ENCODE measurements around the gene SSR1. TPM values are rescaled to one million over a fixed set of nuclear protein-coding genes. Genes with fewer than 3 reads are reported as not detected.
"Not testable (repeated sequence)": the region's sequence is repeated elsewhere in the genome, so short reads cannot be mapped to it uniquely, and the experiment has no call there.

Gene SSR1
- total and polyA plus RNA-seq, 2 experiments from 2014 or later = 65.3 to 70.2 TPM

- TF ChIP-seq REST (IDR thresholded peaks at IDR 0.05; ENCODE audit: unreplicated experiment) (no peak), EZH2phosphoT487 (IDR thresholded peaks at IDR 0.05; ENCODE audit: unreplicated experiment) (no peak)
Measured at GRCh38 chr6:7264041-7264440, 49.0 kb downstream of the SSR1 start (continued).

GRCh38 chr6:7263519-7263805 is 49.5 kb downstream of the SSR1 start:
- H2AFZ ChIP-seq = not testable (repeated sequence)

GRCh38 chr6:7262746-7263518 is 50.1 kb downstream of the SSR1 start:
- H3K4me3 ChIP-seq = no peak overlapping the region
- H3K9me2 ChIP-seq (ENCODE audit: insufficient read depth) = no peaks in the 10 kb centered on the region
- H3K27me3 ChIP-seq (ENCODE audit: insufficient read depth) = peaks cover 3% of the 10 kb centered on the region; the same call in 1 of the 2 replicates
- H2AFZ ChIP-seq = no peak overlapping the region
- Mint-ChIP-seq H3K36me3 (ENCODE audit: low read depth) (peaks cover 3% of the 10 kb centered on the region; the same call in 2 of the 3 replicates), H3K27me3 (ENCODE audit: insufficient read depth, low read depth, poor library complexity) (peaks cover 19% of the 10 kb centered on the region), H3K27ac (no peak overlapping the region), H3K4me3 (peak overlapping the region; percentile 83; the same call in 2 of the 3 replicates), H3K9me3 (peaks cover 3% of the 10 kb centered on the region; the same call in 1 of the 3 replicates), H3K4me1 (peaks cover 24% of the 10 kb centered on the region)
- H3K27ac ChIP-seq (ENCODE audit: low read depth) = no peak overlapping the region
- no peak overlapping the region; the same call in 1 of the 2 replicates for H3K4me2 ChIP-seq
- H3K4me1 ChIP-seq (ENCODE audit: insufficient read depth) = peaks cover 10% of the 10 kb centered on the region
- peaks cover 8% of the 10 kb centered on the region for H3F3A ChIP-seq (replicated peaks; ENCODE audit: low read depth)
- no peaks in the 10 kb centered on the region for H4K20me1 ChIP-seq (replicated peaks; ENCODE audit: insufficient read depth)
- no peak for ATAC-seq
- TF ChIP-seq POLR2AphosphoS5 (IDR thresholded peaks at IDR 0.05; ENCODE audit: low read depth) = no peak
- no peak for TF ChIP-seq ZNF462 (CRISPR knock-in tag; IDR thresholded peaks at IDR 0.05)
- TF ChIP-seq ZNF114 (CRISPR knock-in tag; IDR thresholded peaks at IDR 0.05) = no peak
- no peak for TF ChIP-seq CTCF (conservative IDR thresholded peaks at IDR 0.05; ENCODE audit: low read depth in 2 of 2)
- no peak for TF ChIP-seq STAT1 (IDR thresholded peaks at IDR 0.05; ENCODE audit: unreplicated experiment)
- H3K79me2 ChIP-seq (replicated peaks; ENCODE audit: insufficient read depth) = no peaks in the 10 kb centered on the region
- DNase-seq (ENCODE audit: low spot score) = no peak
- H3K36me3 ChIP-seq (ENCODE audit: insufficient read depth) = no peaks in the 10 kb centered on the region

More at GRCh38 chr6:7263519-7263805, 49.5 kb downstream of the SSR1 start:
- not testable (repeated sequence) for H3K27ac ChIP-seq (ENCODE audit: low read depth); H3K79me2 ChIP-seq (replicated peaks; ENCODE audit: insufficient read depth); DNase-seq (ENCODE audit: low spot score); H4K20me1 ChIP-seq (replicated peaks; ENCODE audit: insufficient read depth); ATAC-seq; H3K36me3 ChIP-seq (ENCODE audit: insufficient read depth); H3F3A ChIP-seq (replicated peaks; ENCODE audit: low read depth); H3K4me3 ChIP-seq; H3K9me3 Mint-ChIP-seq; H3K9me2 ChIP-seq (ENCODE audit: insufficient read depth); H3K36me3 Mint-ChIP-seq (ENCODE audit: low read depth); H3K4me3 Mint-ChIP-seq; H3K27me3 ChIP-seq (ENCODE audit: insufficient read depth); H3K27ac Mint-ChIP-seq; H3K4me2 ChIP-seq
- Mint-ChIP-seq H3K4me1 (peaks cover 24% of the 10 kb centered on the region), H3K27me3 (ENCODE audit: insufficient read depth, low read depth, poor library complexity) (peaks cover 18% of the 10 kb centered on the region)
- H3K4me1 ChIP-seq (ENCODE audit: insufficient read depth) = peaks cover 10% of the 10 kb centered on the region
